SH-SY5Y (cell line): ENCODE measurements around the gene TSPAN5.

Source experiments
- GATA2 ChIP-seq: IDR thresholded peaks from 2 replicates; pipeline ENCODE4 v1.6.1; 2011; ENCODE audit warnings: mild to moderate bottlenecking, low read depth, low read length
- GATA3 ChIP-seq: IDR thresholded peaks from 2 replicates; pipeline ENCODE4 v1.6.1; 2011; ENCODE audit warnings: low read depth, mild to moderate bottlenecking, low read length, moderate library complexity

TSPAN5 gene

DNA sequence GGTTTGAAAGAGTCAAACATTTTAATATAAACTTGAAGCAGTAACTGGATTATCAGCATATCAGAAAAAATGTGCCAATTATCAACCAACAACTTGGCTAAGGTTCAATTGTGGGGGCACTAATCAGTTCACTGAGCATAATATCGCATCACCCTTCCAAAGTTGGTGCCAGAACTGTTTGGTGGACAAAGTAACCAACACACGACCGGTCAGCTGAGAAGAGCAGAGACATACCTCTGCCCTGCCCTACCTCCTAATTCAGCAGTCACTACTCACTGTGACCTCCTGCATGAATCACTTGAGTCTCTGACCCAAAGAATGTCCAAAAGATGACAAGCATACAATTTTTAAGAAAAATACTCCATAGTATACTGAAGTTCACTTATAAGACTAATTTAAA lies 53.2 kb downstream of the TSPAN5 start:
- TF ChIP-seq GATA3 (no peak), GATA2 (no peak)

DNA sequence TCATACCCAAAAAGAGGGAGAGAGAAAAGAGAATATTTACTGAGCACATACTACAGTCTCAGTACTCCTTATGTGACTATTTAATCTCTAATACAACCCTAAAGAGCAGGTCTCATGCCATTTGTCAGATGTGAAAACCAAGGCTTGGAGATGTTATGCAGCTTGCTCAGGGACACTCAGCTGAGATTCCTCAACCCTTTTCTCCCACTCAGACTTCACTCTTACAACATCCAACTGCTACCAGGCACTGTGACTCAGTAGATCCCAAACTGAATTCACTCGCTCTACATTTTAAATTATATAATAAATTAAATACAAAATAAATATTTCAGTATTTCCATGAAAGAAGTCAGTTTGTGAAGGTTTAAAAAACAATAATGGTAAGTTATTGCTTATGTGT lies 53.7 kb downstream of the TSPAN5 start:
- no peak for TF ChIP-seq GATA3
- TF ChIP-seq GATA2, result no peak

DNA sequence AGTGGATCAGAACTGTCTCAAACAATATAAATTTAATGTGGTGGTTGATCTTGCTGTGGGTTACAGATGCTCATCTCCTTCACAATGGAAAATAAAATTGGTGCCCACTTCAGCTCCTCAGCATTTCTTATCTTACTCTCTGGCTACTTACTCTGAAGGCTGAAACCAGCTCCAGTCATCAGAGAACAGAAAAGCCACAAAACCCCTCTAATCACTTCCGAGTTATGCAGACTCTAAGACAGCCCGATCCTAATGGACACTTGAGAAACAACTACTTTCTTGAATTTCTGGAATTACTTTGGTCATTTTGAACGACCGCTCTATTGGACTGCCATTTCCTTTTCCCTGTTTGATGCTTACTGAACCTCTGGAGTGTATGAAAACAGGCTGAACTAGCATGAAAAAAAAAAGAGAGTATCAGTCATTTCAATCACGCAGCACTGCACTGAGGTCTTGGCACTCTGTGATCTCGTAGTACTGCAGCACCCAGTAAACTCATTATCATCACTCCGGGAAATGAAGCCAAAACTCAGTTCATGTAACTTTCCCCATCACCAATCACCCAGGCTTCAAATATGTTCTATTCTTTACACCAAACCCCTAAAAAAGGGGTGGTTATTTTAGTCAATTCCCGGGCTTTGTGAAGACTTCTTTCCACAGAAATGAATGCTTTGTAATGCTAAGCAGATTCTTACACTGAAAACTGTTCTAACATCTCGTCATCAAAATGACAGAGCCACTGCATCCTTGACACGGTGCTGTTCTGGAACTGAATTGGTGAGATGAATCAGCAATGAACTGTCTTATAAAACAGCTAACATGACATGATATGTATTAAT lies 54.5 kb downstream of the TSPAN5 start:
- TF ChIP-seq GATA3 (no peak), GATA2 (no peak)

DNA sequence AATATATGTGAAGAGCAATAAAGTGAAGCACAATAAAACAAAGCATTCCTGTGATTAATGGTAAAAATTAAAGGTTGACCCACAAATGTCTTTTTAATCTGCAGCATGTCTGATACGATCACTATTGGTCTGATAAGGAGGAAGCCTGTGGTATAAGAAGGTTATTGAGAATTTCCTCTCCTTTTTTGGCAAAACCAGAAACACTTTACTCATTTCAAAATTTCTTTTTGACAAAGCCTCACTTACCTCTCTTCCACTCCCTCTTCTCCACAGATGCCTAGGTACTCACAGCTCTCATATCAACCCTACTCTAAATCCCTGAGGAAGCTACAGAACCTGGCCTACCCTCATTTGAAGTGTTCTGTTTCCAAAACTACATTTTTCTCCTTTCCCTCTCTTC lies 56.1 kb downstream of the TSPAN5 start:
- no peak for TF ChIP-seq GATA2
- no peak for TF ChIP-seq GATA3

DNA sequence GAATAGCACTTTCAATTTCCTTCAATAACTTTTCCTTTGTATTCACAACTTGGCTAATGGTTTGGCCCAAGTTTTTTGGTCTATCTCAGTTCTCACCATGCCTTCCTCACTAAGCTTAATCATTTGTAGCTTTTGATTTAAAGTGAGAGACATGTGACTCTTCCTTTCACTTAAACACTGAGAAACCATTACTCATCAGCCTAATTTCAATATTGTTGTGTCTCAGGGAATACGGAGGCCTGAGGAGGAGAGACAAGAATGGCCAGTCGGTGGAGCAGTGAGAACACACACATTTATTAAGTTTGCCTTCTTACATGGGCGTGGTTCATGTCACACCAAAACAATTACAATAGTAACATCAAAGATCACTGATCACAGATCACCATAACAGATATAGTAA lies 56.7 kb downstream of the TSPAN5 start:
- TF ChIP-seq GATA2 (no peak), GATA3 (no peak)

DNA sequence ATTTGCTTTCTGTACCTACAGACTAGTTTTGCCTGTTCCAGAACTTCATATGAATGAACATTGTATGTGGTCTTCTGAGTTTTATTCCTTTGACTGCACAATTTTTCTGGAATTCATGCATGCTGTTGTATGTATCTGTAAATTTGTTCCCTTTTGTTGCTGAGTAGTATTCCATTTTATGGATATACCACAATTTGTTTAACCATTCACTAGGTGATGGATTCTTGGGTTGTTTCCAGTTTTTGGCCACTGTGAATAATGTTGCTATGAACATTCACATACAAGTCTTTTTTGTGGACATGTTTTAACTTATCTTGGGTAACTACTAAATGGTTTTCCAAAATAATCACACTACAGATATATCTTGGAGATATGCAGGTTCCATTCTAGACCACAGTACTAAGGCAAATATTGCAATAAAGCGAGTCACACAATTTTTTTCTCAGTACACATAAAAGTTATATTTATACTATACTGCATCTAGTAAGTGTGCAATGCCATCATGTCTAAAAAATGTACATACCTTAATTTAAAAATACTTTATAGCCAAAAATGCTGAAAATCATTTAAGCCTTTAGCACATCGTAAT lies 58.7 kb downstream of the TSPAN5 start:
- TF ChIP-seq GATA3 (no peak), GATA2 (no peak)

DNA sequence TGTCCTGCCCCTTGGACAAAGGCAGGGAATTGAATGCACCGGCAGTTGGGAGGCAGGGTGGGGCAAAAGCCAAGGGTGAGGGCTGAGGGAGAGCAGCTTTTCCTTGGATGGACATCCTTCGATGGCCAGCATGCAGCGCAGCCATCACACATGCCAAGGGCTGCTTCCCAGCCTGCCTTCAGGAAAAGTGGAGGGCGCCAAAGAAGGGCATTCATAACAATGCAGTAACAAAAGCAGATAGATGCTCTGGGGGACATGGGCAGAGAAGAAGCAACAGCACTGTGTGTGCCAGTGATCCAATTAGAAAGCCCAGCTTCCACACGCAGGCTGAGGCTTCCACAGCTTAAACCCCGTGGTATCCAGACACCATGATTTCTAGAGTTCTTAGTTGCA lies 71.5 kb downstream of the TSPAN5 start:
- no peak for TF ChIP-seq GATA3
- TF ChIP-seq GATA2, result no peak

DNA sequence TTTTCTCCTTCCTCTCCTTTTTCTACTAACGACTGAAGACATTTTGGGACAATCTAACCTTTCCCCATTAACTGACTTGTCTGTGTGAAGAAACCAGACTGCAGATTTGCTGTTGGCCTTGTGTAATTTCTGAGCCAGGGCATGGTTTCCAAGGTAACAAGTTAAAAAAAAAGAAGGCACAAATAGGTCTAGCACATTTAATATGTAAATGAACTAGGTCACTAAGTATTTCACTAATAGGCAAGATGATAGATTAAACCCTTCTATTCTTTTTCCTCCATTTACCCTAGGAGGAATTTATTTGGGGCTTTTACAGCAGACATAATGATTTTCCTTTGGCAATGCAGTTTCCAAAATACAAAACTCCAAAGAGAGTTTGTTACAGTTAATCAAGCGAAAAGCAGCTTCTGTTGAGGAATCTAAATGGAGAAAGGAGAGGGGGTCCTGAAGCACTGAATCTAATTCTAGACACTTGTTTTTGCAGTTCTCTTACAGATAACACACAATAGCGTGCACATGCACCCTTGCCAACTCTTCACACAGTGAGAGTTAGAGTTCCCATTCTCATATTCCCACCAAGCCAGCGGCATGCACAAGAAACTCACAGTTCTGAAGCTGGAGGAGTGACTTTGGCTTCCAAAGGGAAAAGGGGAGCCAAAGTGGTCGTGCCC lies 72.0 kb downstream of the TSPAN5 start:
- no peak for TF ChIP-seq GATA3

DNA sequence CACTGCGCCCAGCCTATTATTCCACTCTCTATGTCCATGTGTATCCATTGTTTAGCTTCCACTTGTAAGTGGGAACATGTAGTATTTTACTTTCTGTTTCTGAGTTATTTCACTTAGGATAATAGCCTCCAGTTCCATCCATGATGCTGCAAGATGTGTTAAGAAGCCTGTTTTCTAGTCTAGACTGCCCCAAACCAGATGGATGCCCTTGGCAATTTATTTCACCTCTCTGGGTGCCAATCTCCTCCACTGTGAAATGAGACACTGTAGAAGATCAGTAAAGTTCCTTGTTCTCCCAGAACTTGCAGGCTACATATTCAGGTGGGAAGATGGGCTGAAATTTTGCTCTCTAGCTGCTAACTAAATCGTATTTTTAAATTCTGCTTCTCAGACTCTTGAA lies 72.8 kb downstream of the TSPAN5 start:
- TF ChIP-seq GATA3, result no peak

DNA sequence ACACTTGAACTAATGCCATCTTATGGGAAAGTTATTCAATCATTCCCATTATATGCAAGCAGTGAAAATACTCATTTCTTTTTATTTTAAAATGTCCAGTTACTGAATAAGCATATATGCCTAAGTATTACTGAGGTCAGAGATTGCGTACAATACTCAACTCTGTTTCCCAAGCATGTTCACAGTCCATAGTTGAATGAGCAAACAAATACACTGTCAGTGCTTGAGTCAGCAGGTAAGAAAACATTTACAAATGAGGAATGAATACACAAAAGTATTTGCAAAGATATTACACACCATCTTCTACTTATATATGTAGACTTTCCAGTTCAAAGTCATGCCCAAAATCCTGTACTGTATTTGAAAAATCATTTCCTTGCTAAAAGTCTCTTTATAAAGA lies 74.1 kb downstream of the TSPAN5 start:
- no peak for TF ChIP-seq GATA2
- no peak for TF ChIP-seq GATA3

DNA sequence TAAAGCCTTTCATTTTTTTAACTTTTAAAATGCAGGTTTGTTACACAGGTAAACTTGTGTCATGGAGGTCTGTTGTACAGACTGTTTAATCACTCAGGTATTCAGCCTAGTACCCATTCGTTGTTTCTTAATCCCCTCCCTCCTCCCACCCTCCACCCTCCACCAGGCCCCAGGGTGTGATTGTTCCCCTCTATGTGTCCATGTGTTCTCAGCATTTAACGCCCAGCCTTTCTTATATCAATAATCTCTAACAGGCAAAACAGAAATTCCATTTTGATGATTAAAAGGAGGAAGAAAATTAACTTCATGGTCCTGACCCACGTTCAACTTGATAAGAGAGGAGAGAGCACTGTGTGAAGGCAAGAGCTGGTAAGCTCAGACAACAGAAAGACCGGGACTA lies 75.1 kb downstream of the TSPAN5 start:
- TF ChIP-seq GATA3 (no peak), GATA2 (no peak)

DNA sequence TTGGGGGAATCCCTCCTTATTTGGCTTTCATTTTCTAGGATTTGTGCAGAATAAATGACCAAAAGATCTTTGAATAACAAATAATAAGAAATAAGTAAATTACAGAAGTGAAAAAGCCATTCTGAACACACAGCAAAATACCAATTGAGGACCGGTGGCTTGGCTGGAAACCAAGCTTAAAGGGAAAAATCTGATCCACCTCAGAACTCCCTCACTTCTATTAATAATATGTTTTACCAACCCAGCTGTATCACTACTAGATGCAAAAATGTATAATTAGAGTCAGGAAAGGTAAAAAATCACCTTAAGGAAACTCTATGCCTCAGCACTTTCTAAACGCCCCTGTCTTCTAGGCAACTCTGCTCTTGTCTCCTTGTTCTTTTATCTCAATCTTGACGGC lies 77.3 kb downstream of the TSPAN5 start:
- TF ChIP-seq GATA2, result no peak
- TF ChIP-seq GATA3, result no peak

DNA sequence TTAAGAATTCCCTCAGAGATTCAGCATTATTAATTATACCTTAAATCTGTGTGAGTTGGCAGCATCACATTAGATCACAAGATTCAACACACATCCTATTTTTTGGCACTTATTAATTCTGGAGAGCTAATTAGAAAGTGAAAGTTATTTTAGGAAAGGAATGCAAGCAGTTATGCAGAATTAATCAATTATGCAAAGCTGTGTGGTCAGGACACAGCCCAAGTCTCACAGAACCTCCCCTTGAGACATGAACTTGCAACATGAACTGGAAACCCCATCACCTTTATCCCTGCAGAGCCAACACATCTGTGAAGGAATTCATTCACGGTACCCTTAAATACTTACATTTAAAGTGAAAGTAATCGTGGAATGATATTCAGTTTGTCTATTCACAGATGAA lies 80.5 kb downstream of the TSPAN5 start:
- TF ChIP-seq GATA3, result no peak

DNA sequence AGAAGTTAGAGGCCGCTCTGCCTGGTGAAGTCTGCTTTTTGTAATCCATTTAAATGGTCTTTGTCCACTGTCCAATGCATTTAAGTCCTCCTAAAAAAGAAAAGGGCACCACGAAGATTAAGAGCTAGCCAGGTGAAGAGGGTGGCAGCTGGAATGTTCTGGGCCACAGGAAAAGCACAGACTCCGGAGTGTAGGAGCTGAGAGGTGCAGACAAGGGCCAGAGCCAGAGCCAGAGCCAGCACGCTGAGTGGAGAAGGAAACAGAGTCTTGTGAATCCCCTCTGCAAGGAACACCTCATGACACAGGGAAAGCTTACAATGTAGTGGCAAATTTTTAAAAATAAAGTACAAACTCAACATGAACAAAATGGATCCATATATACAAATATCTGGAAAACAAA lies 83.6 kb downstream of the TSPAN5 start:
- no peak for TF ChIP-seq GATA3
- no peak for TF ChIP-seq GATA2

DNA sequence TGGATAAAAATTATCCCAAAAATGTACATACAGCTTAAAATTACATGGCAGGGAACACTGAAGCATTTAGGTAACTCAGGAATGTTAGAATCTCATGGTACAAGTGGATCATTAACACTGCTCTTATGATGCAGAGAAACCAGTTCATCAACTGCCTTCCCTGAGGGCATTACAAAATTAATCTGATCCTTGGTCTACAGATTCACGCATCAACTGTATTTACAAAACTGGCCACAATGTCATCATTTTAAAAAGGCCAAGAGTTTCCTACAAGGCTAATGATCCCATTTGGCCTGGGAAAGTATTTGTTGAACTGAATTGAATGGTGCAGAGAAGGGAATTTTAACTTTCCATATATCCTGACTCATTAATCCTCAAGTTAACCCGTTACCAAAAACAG lies 84.6 kb downstream of the TSPAN5 start:
- TF ChIP-seq GATA2 (no peak), GATA3 (no peak)
